Measurements from ENCODE around the gene HEXIM1. TPM values are rescaled to one million over a fixed set of nuclear protein-coding genes. Genes with fewer than 3 reads are reported as not detected.

HEXIM1 gene
- total RNA-seq, 2 donors from 2014 or later, result 34.9 to 89.1 TPM

DNA sequence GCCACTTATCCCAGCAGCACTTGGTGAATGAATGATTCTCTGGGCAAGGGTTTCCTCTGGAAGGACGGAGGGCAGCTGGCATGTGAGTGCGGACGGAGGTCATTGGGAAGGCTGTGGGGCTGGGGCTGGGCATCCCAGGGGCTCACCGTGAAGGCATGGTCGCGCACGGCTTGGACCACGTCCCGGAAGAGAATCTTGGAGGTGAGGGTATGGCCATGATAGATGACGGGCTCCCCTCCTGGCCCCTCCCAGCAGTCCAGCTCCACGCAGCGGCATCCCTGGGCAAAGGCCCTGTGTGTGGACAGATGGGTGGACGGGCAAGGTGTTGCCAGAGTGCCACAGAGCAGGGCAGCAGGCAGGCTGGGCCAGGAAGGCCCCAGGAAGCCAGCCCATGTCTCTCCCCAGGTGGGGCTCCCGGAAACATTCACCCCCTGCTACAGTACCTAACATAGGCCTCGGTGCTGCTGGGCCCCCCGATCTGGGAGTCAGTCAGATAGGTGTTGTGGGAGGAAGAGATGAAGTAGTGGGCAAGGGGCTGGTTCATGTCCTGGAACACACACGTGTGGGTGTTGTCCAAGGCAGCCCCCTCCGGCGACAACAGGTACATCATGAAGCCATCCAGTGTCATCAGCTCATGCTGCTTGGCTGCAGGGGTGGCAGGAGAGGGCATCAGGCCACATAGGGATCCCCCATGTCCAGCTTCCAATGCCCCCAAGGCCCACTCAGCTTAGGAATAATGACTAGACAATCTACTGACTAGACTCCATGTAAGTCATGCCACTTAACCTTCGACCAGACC, 30.2 kb upstream of the HEXIM1 start:
- Histone ChIP-seq H3K27me3 (replicated peaks; ENCODE audit: insufficient read depth) (no peaks in the 10 kb centered on the region), H3K9me3 (no peaks in the 10 kb centered on the region), H3K36me3 (peaks cover 69% of the 10 kb centered on the region), H3K27ac (no peak overlapping the region), H3K4me3 (no peak overlapping the region), H3K4me1 (ENCODE audit: control insufficient read depth in 1 of 2, low read depth in 2 of 2) (peaks cover 12 to 19% of the 10 kb centered on the region in 2 donors)
- ATAC-seq (ENCODE audit: insufficient number of reproducible peaks, low FRiP score, low read depth) (no peak), DNase-seq (ENCODE audit: low spot score) (no peak)
- TF ChIP-seq CTCF (IDR thresholded peaks at IDR 0.05), result no peak

GRCh38 chr17:45118691-45119090, 29.6 kb upstream of the HEXIM1 start:
- Histone ChIP-seq H3K4me1 (ENCODE audit: control insufficient read depth in 1 of 2, low read depth in 2 of 2) (peaks cover 16 to 24% of the 10 kb centered on the region in 2 donors), H3K36me3 (peaks cover 63% of the 10 kb centered on the region), H3K27me3 (replicated peaks; ENCODE audit: insufficient read depth) (no peaks in the 10 kb centered on the region), H3K27ac (no peak overlapping the region), H3K4me3 (no peak overlapping the region), H3K9me3 (no peaks in the 10 kb centered on the region)
- no peak for ATAC-seq (ENCODE audit: insufficient number of reproducible peaks, low FRiP score, low read depth)
- no peak for DNase-seq (ENCODE audit: low spot score)
- TF ChIP-seq CTCF (IDR thresholded peaks at IDR 0.05), result no peak

GRCh38 chr17:45119964-45120363, 28.3 kb upstream of the HEXIM1 start:
- H3K9me3 ChIP-seq, result no peaks in the 10 kb centered on the region
- H3K27me3 ChIP-seq (replicated peaks; ENCODE audit: insufficient read depth), result no peaks in the 10 kb centered on the region
- no peak overlapping the region for H3K27ac ChIP-seq
- DNase-seq (ENCODE audit: low spot score), result no peak
- peaks cover 21 to 36% of the 10 kb centered on the region in 2 donors for H3K4me1 ChIP-seq (ENCODE audit: control insufficient read depth in 1 of 2, low read depth in 2 of 2)
- ATAC-seq (ENCODE audit: insufficient number of reproducible peaks, low FRiP score, low read depth), result no peak
- no peak for TF ChIP-seq CTCF (IDR thresholded peaks at IDR 0.05)
- peaks cover 51% of the 10 kb centered on the region for H3K36me3 ChIP-seq
- H3K4me3 ChIP-seq, result no peak overlapping the region

GRCh38 chr17:45120558-45120957, 27.7 kb upstream of the HEXIM1 start:
- peaks cover 21 to 41% of the 10 kb centered on the region in 2 donors for H3K4me1 ChIP-seq (ENCODE audit: control insufficient read depth in 1 of 2, low read depth in 2 of 2)
- ATAC-seq (ENCODE audit: insufficient number of reproducible peaks, low FRiP score, low read depth), result no peak

GRCh38 chr17:45121055-45121454, 27.2 kb upstream of the HEXIM1 start:
- peaks cover 21 to 41% of the 10 kb centered on the region in 2 donors for H3K4me1 ChIP-seq (ENCODE audit: control insufficient read depth in 1 of 2, low read depth in 2 of 2)
- no peaks in the 10 kb centered on the region for H3K9me3 ChIP-seq
- H3K27ac ChIP-seq, result no peak overlapping the region
- ATAC-seq (ENCODE audit: insufficient number of reproducible peaks, low FRiP score, low read depth) (no peak), DNase-seq (ENCODE audit: low spot score) (no peak)
- no peak overlapping the region for H3K4me3 ChIP-seq
- TF ChIP-seq CTCF (IDR thresholded peaks at IDR 0.05), result no peak
- H3K36me3 ChIP-seq, result peaks cover 42% of the 10 kb centered on the region
- H3K27me3 ChIP-seq (replicated peaks; ENCODE audit: insufficient read depth), result no peaks in the 10 kb centered on the region

More at GRCh38 chr17:45120558-45120957, 27.7 kb upstream of the HEXIM1 start:
- H3K9me3 ChIP-seq, result no peaks in the 10 kb centered on the region
- no peak overlapping the region for H3K27ac ChIP-seq
- no peak for TF ChIP-seq CTCF (IDR thresholded peaks at IDR 0.05)
- H3K4me3 ChIP-seq, result no peak overlapping the region
- DNase-seq (ENCODE audit: low spot score), result no peak
- H3K27me3 ChIP-seq (replicated peaks; ENCODE audit: insufficient read depth), result no peaks in the 10 kb centered on the region
- peaks cover 47% of the 10 kb centered on the region for H3K36me3 ChIP-seq

Measured in thoracic aorta (tissue), 2 donors.